GM12874 (cell line): ENCODE data around the gene ARID4B.

Experiments used
- TF ChIP-seq, protein P1 (sequence below): IDR thresholded peaks from 2 replicates; pipeline ENCODE4 v1.5.1; 2011; ENCODE audit warnings: low read depth, mild to moderate bottlenecking, control low read depth, low read length, moderate library complexity; ENCODE audit not compliant: insufficient read depth

Gene ARID4B

GRCh38 chr1:235315735-235316134, 12.2 kb downstream of the ARID4B start:
- TF ChIP-seq, protein P1, sequence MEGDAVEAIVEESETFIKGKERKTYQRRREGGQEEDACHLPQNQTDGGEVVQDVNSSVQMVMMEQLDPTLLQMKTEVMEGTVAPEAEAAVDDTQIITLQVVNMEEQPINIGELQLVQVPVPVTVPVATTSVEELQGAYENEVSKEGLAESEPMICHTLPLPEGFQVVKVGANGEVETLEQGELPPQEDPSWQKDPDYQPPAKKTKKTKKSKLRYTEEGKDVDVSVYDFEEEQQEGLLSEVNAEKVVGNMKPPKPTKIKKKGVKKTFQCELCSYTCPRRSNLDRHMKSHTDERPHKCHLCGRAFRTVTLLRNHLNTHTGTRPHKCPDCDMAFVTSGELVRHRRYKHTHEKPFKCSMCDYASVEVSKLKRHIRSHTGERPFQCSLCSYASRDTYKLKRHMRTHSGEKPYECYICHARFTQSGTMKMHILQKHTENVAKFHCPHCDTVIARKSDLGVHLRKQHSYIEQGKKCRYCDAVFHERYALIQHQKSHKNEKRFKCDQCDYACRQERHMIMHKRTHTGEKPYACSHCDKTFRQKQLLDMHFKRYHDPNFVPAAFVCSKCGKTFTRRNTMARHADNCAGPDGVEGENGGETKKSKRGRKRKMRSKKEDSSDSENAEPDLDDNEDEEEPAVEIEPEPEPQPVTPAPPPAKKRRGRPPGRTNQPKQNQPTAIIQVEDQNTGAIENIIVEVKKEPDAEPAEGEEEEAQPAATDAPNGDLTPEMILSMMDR, result peak; percentile 9; the same call in 1 of the 2 replicates

- TF ChIP-seq, protein P1, result no peak
Measured at GRCh38 chr1:235315173-235315572, 12.8 kb downstream of the ARID4B start.

GRCh38 chr1:235313931-235314678, 13.9 kb downstream of the ARID4B start:
- TF ChIP-seq, protein P1, result no peak

- TF ChIP-seq, protein P1, result no peak
Measured at GRCh38 chr1:235313262-235313661, 14.7 kb downstream of the ARID4B start.

- TF ChIP-seq, protein P1, result no peak
Measured at GRCh38 chr1:235307158-235308124, 20.5 kb downstream of the ARID4B start.

GRCh38 chr1:235304549-235305451, 23.2 kb downstream of the ARID4B start:
- TF ChIP-seq, protein P1, result no peak
